ENCODE results near the gene NBEAL2. TPM values are rescaled to one million over a fixed set of nuclear protein-coding genes. Genes with fewer than 3 reads are reported as not detected.
"Not testable (repeated sequence)": the region's sequence is repeated elsewhere in the genome, so short reads cannot be mapped to it uniquely, and the experiment has no call there.

NBEAL2 gene
- total and polyA plus RNA-seq, 10 donors, result 44.0 to 271 (median 129) TPM

- DNase-seq, result no peak
- WGBS, 5 donors, result 61 to 86% (median 82%) methylated on average over 3 of the region's 3 CpGs
- H3K27me3 ChIP-seq (replicated peaks in 1 of 7), result no peaks in the 10 kb centered on the region
- intact Hi-C loops (cut with DNase I; ENCODE audit: low total_unique reads), result no loop called here
- H3K27ac ChIP-seq, result no peak overlapping the region
- no peak overlapping the region for H3K4me3 ChIP-seq
- TF ChIP-seq, protein P1, sequence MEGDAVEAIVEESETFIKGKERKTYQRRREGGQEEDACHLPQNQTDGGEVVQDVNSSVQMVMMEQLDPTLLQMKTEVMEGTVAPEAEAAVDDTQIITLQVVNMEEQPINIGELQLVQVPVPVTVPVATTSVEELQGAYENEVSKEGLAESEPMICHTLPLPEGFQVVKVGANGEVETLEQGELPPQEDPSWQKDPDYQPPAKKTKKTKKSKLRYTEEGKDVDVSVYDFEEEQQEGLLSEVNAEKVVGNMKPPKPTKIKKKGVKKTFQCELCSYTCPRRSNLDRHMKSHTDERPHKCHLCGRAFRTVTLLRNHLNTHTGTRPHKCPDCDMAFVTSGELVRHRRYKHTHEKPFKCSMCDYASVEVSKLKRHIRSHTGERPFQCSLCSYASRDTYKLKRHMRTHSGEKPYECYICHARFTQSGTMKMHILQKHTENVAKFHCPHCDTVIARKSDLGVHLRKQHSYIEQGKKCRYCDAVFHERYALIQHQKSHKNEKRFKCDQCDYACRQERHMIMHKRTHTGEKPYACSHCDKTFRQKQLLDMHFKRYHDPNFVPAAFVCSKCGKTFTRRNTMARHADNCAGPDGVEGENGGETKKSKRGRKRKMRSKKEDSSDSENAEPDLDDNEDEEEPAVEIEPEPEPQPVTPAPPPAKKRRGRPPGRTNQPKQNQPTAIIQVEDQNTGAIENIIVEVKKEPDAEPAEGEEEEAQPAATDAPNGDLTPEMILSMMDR (IDR thresholded peaks at IDR 0.05 in 8 of 11, conservative IDR thresholded peaks at IDR 0.05 in 3 of 11), result no peak
- TF ChIP-seq POLR2AphosphoS5 (IDR thresholded peaks at IDR 0.05) (no peak), POLR2A (IDR thresholded peaks at IDR 0.05) (no peak)
- H3K4me1 ChIP-seq, result peaks cover 0 to 31% (median 13%) of the 10 kb centered on the region in 6 donors
- no peaks in the 10 kb centered on the region for H3K9me3 ChIP-seq
- H3K36me3 ChIP-seq, result peaks cover 0 to 100% (median 60%) of the 10 kb centered on the region in 6 donors
These were observed 56.7 kb downstream of the NBEAL2 start for GRCh38 chr3:47036145-47036544.

DNA sequence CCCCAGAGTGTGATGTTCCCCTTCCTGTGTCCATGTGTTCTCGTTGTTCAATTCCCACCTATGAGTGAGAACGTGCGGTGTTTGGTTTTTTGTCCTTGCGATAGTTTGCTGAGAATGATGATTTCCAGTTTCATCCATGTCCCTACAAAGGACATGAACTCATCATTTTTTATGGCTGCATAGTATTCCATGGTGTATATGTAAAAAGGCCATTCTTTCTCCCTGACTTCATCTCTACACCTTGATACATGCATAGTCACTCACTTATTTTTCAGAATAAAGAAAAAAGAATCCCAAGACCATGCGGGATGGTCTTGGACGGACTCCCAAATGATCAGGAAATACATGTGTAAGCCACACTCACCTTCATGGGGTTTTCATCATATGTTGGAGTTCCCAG lies 57.8 kb downstream of the NBEAL2 start:
- H3K27me3 ChIP-seq (replicated peaks in 1 of 7); intact Hi-C loops (cut with DNase I; ENCODE audit: low total_unique reads); H3K9me3 ChIP-seq; DNase-seq; H3K4me3 ChIP-seq: not testable (repeated sequence)
- H3K4me1 ChIP-seq, result peaks cover 0 to 20% (median 9%) of the 10 kb centered on the region in 6 donors
- peaks cover 0 to 100% (median 71%) of the 10 kb centered on the region in 6 donors for H3K36me3 ChIP-seq
- 48 to 86% (median 71%) methylated on average over 2 to 6 of the region's 6 CpGs for WGBS, 5 donors
- peak overlapping the region in 3 of 8 donors; percentile 6 to 67 (median 64) for H3K27ac ChIP-seq

DNA sequence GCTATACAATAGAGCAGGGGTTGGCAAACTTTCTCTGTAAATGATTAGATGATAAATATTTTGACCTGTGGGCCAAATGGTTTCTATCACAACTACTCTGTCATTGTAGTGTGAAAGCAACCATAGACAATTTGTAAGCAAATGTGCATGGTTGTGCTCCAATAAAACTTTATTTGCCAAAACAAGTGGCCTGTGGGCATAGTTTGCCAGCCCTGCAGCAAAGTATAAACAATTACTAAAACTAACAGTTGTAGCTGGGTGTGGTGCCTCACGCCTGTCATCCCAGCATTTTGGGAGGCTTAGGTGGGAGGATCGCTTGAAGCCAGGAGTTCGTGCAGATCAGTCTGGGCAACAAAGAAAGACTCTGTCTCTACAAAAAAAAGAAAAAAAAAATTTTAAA lies 61.6 kb downstream of the NBEAL2 start:
- WGBS, 5 donors, result 91 to 99% (median 96%) methylated on average over 3 of the region's 3 CpGs
- DNase-seq, result no peak

GRCh38 chr3:47042231-47042791 lies 62.8 kb downstream of the NBEAL2 start:
- DNase-seq, result no peak
- no peaks in the 10 kb centered on the region for H3K9me3 ChIP-seq
- H3K36me3 ChIP-seq, result peaks cover 0 to 93% (median 69%) of the 10 kb centered on the region in 6 donors
- H3K27ac ChIP-seq, result no peak overlapping the region
- TF ChIP-seq POLR2AphosphoS5 (IDR thresholded peaks at IDR 0.05) (no peak), POLR2A (IDR thresholded peaks at IDR 0.05) (no peak)
- TF ChIP-seq, protein P1 (IDR thresholded peaks at IDR 0.05 in 8 of 11, conservative IDR thresholded peaks at IDR 0.05 in 3 of 11), result no peak
- intact Hi-C loops (cut with DNase I; ENCODE audit: low total_unique reads), result no loop called here
- H3K4me3 ChIP-seq, result no peak overlapping the region
- no peaks in the 10 kb centered on the region for H3K27me3 ChIP-seq (replicated peaks in 1 of 7)
- peaks cover 0 to 26% (median 13%) of the 10 kb centered on the region in 6 donors for H3K4me1 ChIP-seq
- 84 to 92% (median 89%) methylated on average over 5 of the region's 5 CpGs for WGBS, 5 donors

More for the DNA sequence above, 61.6 kb downstream of the NBEAL2 start:
- Histone ChIP-seq H3K36me3 (peaks cover 0 to 100% (median 76%) of the 10 kb centered on the region in 6 donors), H3K9me3 (no peaks in the 10 kb centered on the region), H3K27ac (no peak overlapping the region), H3K4me1 (peaks cover 0 to 20% (median 9%) of the 10 kb centered on the region in 6 donors), H3K4me3 (no peak overlapping the region), H3K27me3 (replicated peaks in 1 of 7) (no peaks in the 10 kb centered on the region)
- TF ChIP-seq, protein P1 (IDR thresholded peaks at IDR 0.05 in 8 of 11, conservative IDR thresholded peaks at IDR 0.05 in 3 of 11), result no peak
- TF ChIP-seq POLR2AphosphoS5 (IDR thresholded peaks at IDR 0.05) (no peak), POLR2A (IDR thresholded peaks at IDR 0.05) (no peak)
- intact Hi-C loops (cut with DNase I; ENCODE audit: low total_unique reads), result no loop called here

All from spleen (tissue), 11 donors.